ENCODE data around the gene XPO1. TPM values are rescaled to one million over a fixed set of nuclear protein-coding genes. Genes with fewer than 3 reads are reported as not detected.

XPO1 gene, protein sequence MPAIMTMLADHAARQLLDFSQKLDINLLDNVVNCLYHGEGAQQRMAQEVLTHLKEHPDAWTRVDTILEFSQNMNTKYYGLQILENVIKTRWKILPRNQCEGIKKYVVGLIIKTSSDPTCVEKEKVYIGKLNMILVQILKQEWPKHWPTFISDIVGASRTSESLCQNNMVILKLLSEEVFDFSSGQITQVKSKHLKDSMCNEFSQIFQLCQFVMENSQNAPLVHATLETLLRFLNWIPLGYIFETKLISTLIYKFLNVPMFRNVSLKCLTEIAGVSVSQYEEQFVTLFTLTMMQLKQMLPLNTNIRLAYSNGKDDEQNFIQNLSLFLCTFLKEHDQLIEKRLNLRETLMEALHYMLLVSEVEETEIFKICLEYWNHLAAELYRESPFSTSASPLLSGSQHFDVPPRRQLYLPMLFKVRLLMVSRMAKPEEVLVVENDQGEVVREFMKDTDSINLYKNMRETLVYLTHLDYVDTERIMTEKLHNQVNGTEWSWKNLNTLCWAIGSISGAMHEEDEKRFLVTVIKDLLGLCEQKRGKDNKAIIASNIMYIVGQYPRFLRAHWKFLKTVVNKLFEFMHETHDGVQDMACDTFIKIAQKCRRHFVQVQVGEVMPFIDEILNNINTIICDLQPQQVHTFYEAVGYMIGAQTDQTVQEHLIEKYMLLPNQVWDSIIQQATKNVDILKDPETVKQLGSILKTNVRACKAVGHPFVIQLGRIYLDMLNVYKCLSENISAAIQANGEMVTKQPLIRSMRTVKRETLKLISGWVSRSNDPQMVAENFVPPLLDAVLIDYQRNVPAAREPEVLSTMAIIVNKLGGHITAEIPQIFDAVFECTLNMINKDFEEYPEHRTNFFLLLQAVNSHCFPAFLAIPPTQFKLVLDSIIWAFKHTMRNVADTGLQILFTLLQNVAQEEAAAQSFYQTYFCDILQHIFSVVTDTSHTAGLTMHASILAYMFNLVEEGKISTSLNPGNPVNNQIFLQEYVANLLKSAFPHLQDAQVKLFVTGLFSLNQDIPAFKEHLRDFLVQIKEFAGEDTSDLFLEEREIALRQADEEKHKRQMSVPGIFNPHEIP (N-terminal part only)
- total RNA-seq = 174 and 199 TPM in 2 replicates

DNA sequence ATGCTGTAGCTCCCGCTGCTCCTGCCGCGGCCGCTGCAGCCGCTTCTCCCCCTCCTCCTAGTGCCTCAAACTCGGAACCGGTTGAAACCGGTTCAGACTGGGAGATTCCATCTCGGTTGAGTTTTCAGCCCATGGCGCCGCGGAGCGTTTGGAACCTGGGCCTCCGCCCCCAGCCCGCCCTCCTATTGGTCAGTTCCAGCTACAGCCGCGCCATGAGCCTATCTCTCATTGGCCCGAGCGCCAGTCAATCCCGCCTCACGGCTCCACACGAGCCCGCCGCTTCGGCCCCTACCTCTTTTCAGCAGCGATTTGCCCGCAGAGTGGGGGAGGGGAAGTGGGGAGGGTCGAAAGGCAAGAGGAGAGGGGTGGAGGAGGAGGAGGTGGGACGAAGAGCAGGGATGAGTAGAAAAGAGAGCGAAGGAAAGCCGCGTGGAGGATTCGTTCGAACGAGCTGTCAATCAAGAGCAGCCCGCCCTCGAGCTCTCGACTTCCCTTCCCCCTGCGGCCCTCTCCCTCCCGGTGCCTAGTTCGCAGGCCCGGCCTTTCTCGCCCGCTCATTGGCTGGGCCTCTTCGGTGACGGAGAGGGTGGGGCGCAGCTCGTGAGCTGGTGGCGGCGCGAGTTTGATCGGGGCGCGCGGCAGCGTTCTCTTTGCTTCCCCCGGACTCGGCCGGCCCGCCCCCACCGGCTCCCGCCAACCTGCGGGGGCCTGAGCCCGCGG lies at the start of gene XPO1:
XPO1 (minus strand) TSS at position 157 of the 720 bp plus-strand sequence. CDS start 4,459 bp downstream, outside the sequence.

DNA sequence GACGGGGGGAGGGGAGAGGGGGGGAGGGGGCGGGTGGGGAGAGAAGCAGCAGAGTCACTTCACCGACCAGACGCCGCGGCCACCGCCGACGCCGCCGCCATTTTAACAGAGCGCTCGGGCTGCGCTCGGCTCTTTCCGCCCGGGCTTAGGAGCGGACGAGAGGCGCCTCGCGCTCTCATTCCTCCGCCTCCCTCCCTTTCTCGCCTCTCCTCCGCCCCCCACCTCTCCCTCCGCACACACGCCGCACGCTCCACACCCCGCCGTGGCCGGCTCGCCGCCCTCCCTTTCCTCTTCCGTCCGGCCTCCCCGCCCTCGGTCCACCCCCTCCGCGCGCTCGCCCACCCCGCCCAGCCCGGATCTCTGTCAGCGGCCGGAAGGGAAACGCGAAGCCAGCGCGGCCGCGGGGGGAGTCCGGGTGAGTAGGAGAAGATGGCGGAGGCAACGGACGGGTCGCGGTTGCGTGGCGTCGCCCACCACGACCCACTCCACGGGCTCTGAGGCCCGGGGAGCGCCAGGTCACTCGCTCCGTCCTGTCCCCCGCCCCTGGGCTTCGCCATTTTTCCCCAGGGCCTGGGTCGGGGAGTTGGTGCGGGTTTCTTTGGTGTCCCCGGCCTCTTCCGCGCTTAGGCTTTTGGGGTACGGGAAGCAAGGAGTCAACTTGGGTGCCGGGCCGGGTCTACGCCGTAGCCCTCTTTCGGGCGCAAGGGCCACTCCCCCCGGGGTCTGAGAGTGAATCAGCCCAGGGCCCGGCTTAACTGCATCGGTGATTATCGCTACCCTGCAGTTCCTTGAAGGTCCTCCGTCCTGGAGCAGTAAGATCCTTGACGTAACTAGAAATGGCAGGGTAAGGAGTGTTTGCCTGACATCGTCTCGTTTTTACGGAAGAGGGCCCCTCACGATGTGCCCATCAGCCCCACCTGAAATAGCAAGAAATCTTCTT lies 66.9 kb downstream of the XPO1 start, which contains the start of gene USP34:
USP34 (minus strand) TSS at position 123 of the 940 bp plus-strand sequence. CDS start 395 bp downstream, outside the sequence.

Other genes with a start within 250 kb of the XPO1 start
- gene USP34, start 67.3 kb downstream of the XPO1 start, total RNA-seq = 102 and 117 TPM in 2 replicates

Measured in vein endothelial cell (primary cell).